HG02884 (cell line): ENCODE measurements around the gene ARHGDIB.

ENCODE experiments used
- ATAC-seq: cut with Tn5 transposase; IDR thresholded peaks from one replicate; pipeline ENCODE4 v1.9.1; 2021; ENCODE audit warnings: mild to moderate bottlenecking, moderate library complexity; ENCODE audit not compliant: unreplicated experiment

The ARHGDIB gene

GRCh38 chr12:14984036-14984435 is 22.6 kb upstream of the ARHGDIB start:
- no peak for ATAC-seq

- peak; percentile 47 for ATAC-seq
These were observed 21.6 kb upstream of the ARHGDIB start for GRCh38 chr12:14982991-14983390.

GRCh38 chr12:14982562-14982961 is 21.2 kb upstream of the ARHGDIB start:
- no peak for ATAC-seq

GRCh38 chr12:14981049-14981448 is 19.6 kb upstream of the ARHGDIB start:
- ATAC-seq = peak; percentile 59

GRCh38 chr12:14979468-14979867 is 18.1 kb upstream of the ARHGDIB start:
- ATAC-seq = no peak

- no peak for ATAC-seq
These were observed 15.3 kb upstream of the ARHGDIB start for GRCh38 chr12:14976658-14977057.

GRCh38 chr12:14975457-14975856 is 14.1 kb upstream of the ARHGDIB start:
- ATAC-seq = no peak

- ATAC-seq = no peak
These were observed 13.2 kb upstream of the ARHGDIB start for GRCh38 chr12:14974633-14975032.

- ATAC-seq = no peak
These were observed 11.4 kb upstream of the ARHGDIB start, which contains the start of gene PDE6H for GRCh38 chr12:14972816-14973215. PDE6H (plus strand) TSS chr12:14973042; CDS start chr12:14978013, 4,971 bp downstream.

- no peak for ATAC-seq
These were observed 9.1 kb upstream of the ARHGDIB start for GRCh38 chr12:14970473-14970872.

GRCh38 chr12:14968478-14968877 is 7.1 kb upstream of the ARHGDIB start:
- no peak for ATAC-seq

GRCh38 chr12:14965221-14965620 is 3.8 kb upstream of the ARHGDIB start:
- ATAC-seq = no peak

- no peak for ATAC-seq
These were observed 3.0 kb upstream of the ARHGDIB start for GRCh38 chr12:14964406-14964805.

GRCh38 chr12:14963520-14963919 is 2.1 kb upstream of the ARHGDIB start:
- ATAC-seq = no peak

GRCh38 chr12:14962797-14963196 is 1.4 kb upstream of the ARHGDIB start:
- ATAC-seq = no peak

- ATAC-seq = no peak
These were observed 745 bp upstream of the ARHGDIB start for GRCh38 chr12:14962153-14962539.

- peak; percentile 26 for ATAC-seq
These were observed 594 bp downstream of the ARHGDIB start for GRCh38 chr12:14960548-14961465.

GRCh38 chr12:14959916-14960496 is 1.4 kb downstream of the ARHGDIB start:
- no peak for ATAC-seq

- no peak for ATAC-seq
These were observed 1.9 kb downstream of the ARHGDIB start for GRCh38 chr12:14959463-14959862.

GRCh38 chr12:14959126-14959440 is 2.3 kb downstream of the ARHGDIB start:
- ATAC-seq = no peak

- no peak for ATAC-seq
These were observed 2.9 kb downstream of the ARHGDIB start for GRCh38 chr12:14958361-14959125.
